Thyroid gland (tissue), 4 donors: ENCODE measurements around the gene DOK6.

ENCODE experiments used
- POLR2A ChIP-seq, 2 donors: fragments of 450-650 bp; IDR thresholded peaks; one replicate each; pipeline ENCODE4 v1.6.1; 2017; ENCODE audit warnings: antibody characterized with exemption in 2 of 2, mild to moderate bottlenecking in 2 of 2, moderate library complexity in 1 of 2
- TF ChIP-seq, protein P1 (sequence below), 6 experiments: fragments of 200-600 bp in 3 of 6; fragments of 450-650 bp in 3 of 6; sonication (generic) in 3 of 6; IDR thresholded peaks; one replicate each; pipeline ENCODE4 v1.5.1; 2016 to 2019; ENCODE audit warnings: antibody characterized with exemption in 6 of 6, mild to moderate bottlenecking in 2 of 6, inconsistent platforms in 1 of 6, moderate library complexity in 1 of 6

DNA sequence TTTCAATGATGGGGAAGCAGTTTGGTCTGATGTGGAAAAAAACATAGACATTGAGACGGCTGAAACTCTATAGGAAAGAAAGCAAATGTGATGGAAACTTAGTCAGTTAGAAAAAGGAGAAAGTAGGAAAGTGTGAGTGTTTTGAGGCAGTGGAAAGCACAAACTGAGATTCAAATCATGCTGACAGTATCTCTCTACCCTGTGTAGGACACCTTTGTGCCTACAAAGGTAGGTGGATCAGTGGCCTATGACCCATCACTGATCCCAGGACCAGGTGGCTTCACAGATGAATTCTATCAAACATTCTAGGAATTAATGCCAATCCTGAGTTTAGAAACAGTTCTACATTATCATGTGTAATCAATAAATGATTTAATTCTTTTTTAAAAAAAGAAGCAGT lies 489.9 kb downstream of the DOK6 start:
- TF ChIP-seq, protein P1, sequence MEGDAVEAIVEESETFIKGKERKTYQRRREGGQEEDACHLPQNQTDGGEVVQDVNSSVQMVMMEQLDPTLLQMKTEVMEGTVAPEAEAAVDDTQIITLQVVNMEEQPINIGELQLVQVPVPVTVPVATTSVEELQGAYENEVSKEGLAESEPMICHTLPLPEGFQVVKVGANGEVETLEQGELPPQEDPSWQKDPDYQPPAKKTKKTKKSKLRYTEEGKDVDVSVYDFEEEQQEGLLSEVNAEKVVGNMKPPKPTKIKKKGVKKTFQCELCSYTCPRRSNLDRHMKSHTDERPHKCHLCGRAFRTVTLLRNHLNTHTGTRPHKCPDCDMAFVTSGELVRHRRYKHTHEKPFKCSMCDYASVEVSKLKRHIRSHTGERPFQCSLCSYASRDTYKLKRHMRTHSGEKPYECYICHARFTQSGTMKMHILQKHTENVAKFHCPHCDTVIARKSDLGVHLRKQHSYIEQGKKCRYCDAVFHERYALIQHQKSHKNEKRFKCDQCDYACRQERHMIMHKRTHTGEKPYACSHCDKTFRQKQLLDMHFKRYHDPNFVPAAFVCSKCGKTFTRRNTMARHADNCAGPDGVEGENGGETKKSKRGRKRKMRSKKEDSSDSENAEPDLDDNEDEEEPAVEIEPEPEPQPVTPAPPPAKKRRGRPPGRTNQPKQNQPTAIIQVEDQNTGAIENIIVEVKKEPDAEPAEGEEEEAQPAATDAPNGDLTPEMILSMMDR (IDR thresholded peaks at IDR 0.05), result no peak
- no peak for TF ChIP-seq POLR2A (IDR thresholded peaks at IDR 0.05)
